ENCODE data around the gene TMEM151B.

GRCh38 chr6:44286285-44286565 is 16.0 kb downstream of the TMEM151B start:
- no peak for TF ChIP-seq CTCF (IDR thresholded peaks at IDR 0.05)
- no peak for TF ChIP-seq EZH2 (IDR thresholded peaks at IDR 0.05)
- TF ChIP-seq EZH2phosphoT487 (IDR thresholded peaks at IDR 0.05): no peak
